Trophoblast cell (in vitro differentiated cells and primary cell): Measurements from ENCODE around the gene UPK2. TPM values are rescaled to one million over a fixed set of nuclear protein-coding genes. Genes with fewer than 3 reads are reported as not detected.

Experiments used
- DNase-seq, 2 donors: peaks; one replicate each; pipeline ENCODE4 v3.0.0-alpha.2; 2016
- H2AFZ ChIP-seq: 2 replicates; pipeline ENCODE4 v1.6.1; 2013; ENCODE audit warnings: low read length, moderate library complexity, mild to moderate bottlenecking; ENCODE audit not compliant: insufficient read depth, poor library complexity
- H2AK5ac ChIP-seq: 2 replicates; pipeline ENCODE4 v1.6.1; 2013; ENCODE audit warnings: mild to moderate bottlenecking, low read length
- H2BK120ac ChIP-seq: 2 replicates; pipeline ENCODE4 v1.6.1; 2013; ENCODE audit warnings: low read length, mild to moderate bottlenecking, moderate library complexity; ENCODE audit not compliant: insufficient read depth, poor library complexity
- H2BK12ac ChIP-seq: 2 replicates; pipeline ENCODE4 v1.6.1; 2013; ENCODE audit warnings: mild to moderate bottlenecking, low read length, moderate library complexity
- H2BK5ac ChIP-seq: 2 replicates; pipeline ENCODE4 v1.6.1; 2013; ENCODE audit warnings: low read length, low read depth, moderate library complexity, mild to moderate bottlenecking; ENCODE audit not compliant: poor library complexity
- H3K14ac ChIP-seq: 2 replicates; pipeline ENCODE4 v1.6.1; 2013; ENCODE audit warnings: mild to moderate bottlenecking, low read length
- H3K18ac ChIP-seq: 2 replicates; pipeline ENCODE4 v1.6.1; 2013; ENCODE audit warnings: mild to moderate bottlenecking, low read length
- H3K23ac ChIP-seq: 2 replicates; pipeline ENCODE4 v1.6.1; 2013; ENCODE audit warnings: low read length
- H3K27ac ChIP-seq: 2 replicates; pipeline ENCODE4 v1.5.1; 2013; ENCODE audit warnings: low read depth, mild to moderate bottlenecking, inconsistent platforms, low read length, moderate library complexity
- H3K27me3 ChIP-seq: 2 replicates; pipeline ENCODE4 v1.6.1; 2013; ENCODE audit warnings: inconsistent platforms, mild to moderate bottlenecking, low read length, moderate library complexity; ENCODE audit not compliant: insufficient read depth
- H3K36me3 ChIP-seq, 2 experiments: 1 replicate in 1 of 2; 2 replicates in 1 of 2; pipeline ENCODE4 v1.6.1; 2013; ENCODE audit warnings: low read length in 2 of 2, mild to moderate bottlenecking in 2 of 2, moderate library complexity in 1 of 2; ENCODE audit not compliant: insufficient read depth in 2 of 2, control insufficient read depth in 1 of 2
- H3K4ac ChIP-seq: 2 replicates; pipeline ENCODE4 v1.6.1; 2013; ENCODE audit warnings: low read depth, mild to moderate bottlenecking, low read length, moderate library complexity
- H3K4me1 ChIP-seq, 2 experiments: 1 replicate in 1 of 2; 2 replicates in 1 of 2; pipeline ENCODE4 v1.6.1; 2013; ENCODE audit warnings: low read length in 2 of 2, mild to moderate bottlenecking in 2 of 2, moderate library complexity in 1 of 2; ENCODE audit not compliant: insufficient read depth in 2 of 2, control insufficient read depth in 1 of 2
- H3K4me2 ChIP-seq: 2 replicates; pipeline ENCODE4 v1.6.1; 2013; ENCODE audit warnings: inconsistent platforms, mild to moderate bottlenecking, low read length, moderate library complexity
- H3K4me3 ChIP-seq: 2 replicates; pipeline ENCODE4 v1.5.1; 2013; ENCODE audit warnings: mild to moderate bottlenecking, low read depth, low read length, inconsistent platforms
- H3K79me1 ChIP-seq: one replicate; pipeline ENCODE4 v1.6.1; 2013; ENCODE audit warnings: low read length
- H3K79me2 ChIP-seq: 2 replicates; pipeline ENCODE4 v1.6.1; 2013; ENCODE audit warnings: low read length, mild to moderate bottlenecking; ENCODE audit not compliant: control insufficient read depth, insufficient read depth, poor library complexity
- H3K9ac ChIP-seq: 2 replicates; pipeline ENCODE4 v1.6.1; 2013; ENCODE audit warnings: mild to moderate bottlenecking, low read length
- H3K9me3 ChIP-seq: 2 replicates; pipeline ENCODE4 v1.6.1; 2013; ENCODE audit warnings: low read depth, mild to moderate bottlenecking, control low read depth, inconsistent platforms, low read length; ENCODE audit not compliant: insufficient read depth
- H4K12ac ChIP-seq: 2 replicates; pipeline ENCODE4 v1.6.1; 2013; ENCODE audit warnings: low read depth, mild to moderate bottlenecking, low read length, moderate library complexity
- H4K8ac ChIP-seq: 2 replicates; pipeline ENCODE4 v1.6.1; 2013; ENCODE audit warnings: low read depth, mild to moderate bottlenecking, low read length, moderate library complexity
- H4K91ac ChIP-seq: one replicate; pipeline ENCODE4 v1.6.1; 2013; ENCODE audit warnings: low read depth, mild to moderate bottlenecking, low read length, moderate library complexity
- WGBS: extraction: QIAGEN DNeasy Blood & Tissue Kit; methylation state at CpG from one replicate; pipeline ENCODE4 v1.1.7; 2013; ENCODE audit warnings: missing lambda C conversion rate; ENCODE audit not compliant: insufficient read length, insufficient coverage; ENCODE audit errors: extremely low coverage; 5-methylcytosine and 5-hydroxymethylcytosine counted together
- polyA plus RNA-seq: library from polyadenylated mRNA; stranded (reverse); fragments of 200-250 nt; gene quantifications from 2 replicates; pipeline ENCODE4 v1.2.3, GENCODE V29; 2013

UPK2 gene
- 2.8 and 3.2 TPM in 2 replicates for polyA plus RNA-seq

DNA sequence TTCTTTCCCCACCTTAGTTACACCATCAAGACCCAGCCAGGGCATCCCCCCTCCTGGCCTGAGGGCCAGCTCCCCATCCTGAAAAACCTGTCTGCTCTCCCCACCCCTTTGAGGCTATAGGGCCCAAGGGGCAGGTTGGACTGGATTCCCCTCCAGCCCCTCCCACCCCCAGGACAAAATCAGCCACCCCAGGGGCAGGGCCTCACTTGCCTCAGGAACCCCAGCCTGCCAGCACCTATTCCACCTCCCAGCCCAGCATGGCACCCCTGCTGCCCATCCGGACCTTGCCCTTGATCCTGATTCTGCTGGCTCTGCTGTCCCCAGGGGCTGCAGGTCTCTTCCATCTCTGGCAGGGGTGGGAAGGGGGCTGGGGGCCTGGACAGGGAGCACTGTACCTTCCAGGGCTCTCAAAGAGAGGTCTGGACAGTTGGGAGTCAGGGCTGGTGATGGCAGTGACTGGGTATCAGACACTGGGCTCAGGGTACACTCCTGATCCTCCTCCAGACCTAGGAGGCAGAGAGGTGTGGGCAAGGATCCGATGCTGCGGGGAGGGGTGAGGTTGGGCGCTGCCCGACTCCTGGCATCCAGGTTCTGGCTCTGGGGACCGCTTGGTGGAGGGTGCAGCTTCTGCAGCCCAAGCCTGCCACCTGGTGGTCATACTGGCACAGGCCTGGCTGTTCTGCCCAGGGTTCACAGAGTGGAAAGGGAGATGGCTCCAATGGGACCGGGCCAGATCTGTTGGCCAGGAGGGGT is at the start of gene UPK2:
UPK2 (plus strand) TSS at position 205 of the 753 bp plus-strand sequence; CDS start at position 258, 53 bp downstream.
- Histone ChIP-seq H3K23ac (no peak within 1 kb of the TSS), H3K27me3 (no peaks in the 10 kb centered on the region), H3K9me3 (no peaks in the 10 kb centered on the region), H3K36me3 (no peaks in the 10 kb centered on the region), H3K4me2 (no peak within 1 kb of the TSS), H3K79me2 (no peaks in the 10 kb centered on the region), H2BK5ac (no peak within 1 kb of the TSS), H3K79me1 (no peaks in the 10 kb centered on the region), H3K4me1 (peaks cover 0 to 7% of the 10 kb centered on the region in 2 experiments), H2BK120ac (no peak within 1 kb of the TSS), H3K27ac (no peak within 1 kb of the TSS), H3K9ac (no peak within 1 kb of the TSS), H3K18ac (no peak within 1 kb of the TSS), H4K91ac (no peak within 1 kb of the TSS), H2BK12ac (no peak within 1 kb of the TSS), H3K4me3 (no peak within 1 kb of the TSS), H2AFZ (no peak within 1 kb of the TSS), H2AK5ac (no peak within 1 kb of the TSS), H3K4ac (no peak within 1 kb of the TSS), H4K12ac (no peak within 1 kb of the TSS), H3K14ac (no peak within 1 kb of the TSS), H4K8ac (no peak within 1 kb of the TSS)
- WGBS: no CpG with 5 or more reads among the region's 7 CpGs
- peak; percentile 81 to 91 for DNase-seq

DNA sequence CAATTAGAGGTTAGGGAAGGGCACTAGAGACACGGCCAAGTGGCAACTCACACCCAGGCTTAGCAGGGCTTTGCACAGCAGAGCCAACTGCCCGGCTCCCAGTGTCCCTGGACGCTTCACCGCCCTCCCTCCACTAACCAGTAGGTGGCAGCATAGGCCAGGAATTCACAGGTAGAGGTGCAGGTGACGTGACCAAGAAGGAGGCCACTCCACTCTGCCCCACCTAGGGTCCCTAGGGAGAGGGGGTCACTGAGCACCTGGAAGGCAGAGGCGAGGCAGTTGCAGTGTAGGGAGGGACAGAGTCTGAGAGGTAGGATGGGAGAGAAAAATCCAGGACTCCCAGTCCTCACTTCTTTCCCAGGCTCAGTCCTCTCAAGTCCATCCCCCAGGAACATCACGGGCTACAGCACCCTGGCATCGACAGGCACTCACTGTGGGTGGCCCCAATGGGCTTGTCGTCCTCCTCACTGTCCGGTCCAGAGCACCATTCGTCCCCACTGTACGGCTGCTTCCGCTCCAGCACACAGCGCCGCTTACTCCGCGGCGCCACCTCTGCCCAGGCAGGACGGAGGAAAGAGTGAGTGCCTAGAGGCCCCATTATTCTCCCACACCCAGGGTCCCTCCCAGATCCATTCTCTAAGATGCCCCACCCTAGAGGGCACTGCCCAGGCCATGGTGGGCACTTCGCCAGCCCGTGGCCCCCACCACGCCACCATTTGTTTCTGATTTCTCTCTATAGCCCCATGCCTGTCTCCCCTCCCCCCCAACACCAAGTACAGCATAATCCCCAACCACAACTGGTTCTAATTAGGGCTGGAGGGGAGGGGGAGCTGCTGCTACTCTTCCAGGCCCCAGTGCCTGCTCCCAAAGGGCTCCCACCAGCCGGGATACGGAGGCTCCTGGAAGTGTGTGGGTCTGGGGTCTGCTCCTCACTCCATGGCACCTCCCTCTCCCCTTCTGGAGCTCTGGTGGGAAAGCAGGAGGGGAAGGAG is 48.8 kb upstream of the UPK2 start:
- Histone ChIP-seq H3K4ac (peak overlapping the region; percentile 30), H3K27ac (no peak overlapping the region), H4K91ac (no peak overlapping the region), H3K4me1 (peaks cover 34 to 42% of the 10 kb centered on the region in 2 experiments), H2BK12ac (no peak overlapping the region), H3K14ac (no peak overlapping the region), H3K4me2 (no peak overlapping the region), H3K9ac (no peak overlapping the region), H2AK5ac (no peak overlapping the region), H4K8ac (no peak overlapping the region), H3K9me3 (no peaks in the 10 kb centered on the region), H3K18ac (no peak overlapping the region), H3K4me3 (no peak overlapping the region), H3K27me3 (no peaks in the 10 kb centered on the region), H3K36me3 (peaks cover 48 to 50% of the 10 kb centered on the region in 2 experiments), H3K79me1 (peaks cover 32% of the 10 kb centered on the region), H3K79me2 (peaks cover 32% of the 10 kb centered on the region), H2BK5ac (no peak overlapping the region), H2BK120ac (no peak overlapping the region), H3K23ac (no peak overlapping the region), H4K12ac (no peak overlapping the region), H2AFZ (no peak overlapping the region)
- DNase-seq: peak; percentile 74 to 91
- WGBS: no CpG with 5 or more reads among the region's 24 CpGs

DNA sequence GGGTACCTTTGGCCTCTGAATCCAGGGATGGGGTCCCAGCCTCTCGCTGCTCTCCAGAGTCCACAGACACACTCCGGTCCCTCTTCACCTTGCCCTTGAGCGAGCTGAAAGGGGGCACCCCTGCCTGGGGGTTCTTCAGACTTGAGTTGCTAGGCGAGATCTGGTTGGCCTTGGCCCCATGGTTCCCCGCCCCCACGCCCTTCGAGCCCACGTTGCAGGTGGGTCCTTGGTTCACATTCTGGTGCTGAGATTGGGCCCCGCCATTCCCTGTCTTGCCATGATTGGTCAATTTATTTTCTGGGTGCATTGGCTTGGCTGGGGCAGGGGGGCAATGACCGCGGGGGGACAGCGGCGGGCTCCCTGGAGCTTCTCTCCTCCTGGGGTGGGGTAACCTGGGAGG is 47.8 kb upstream of the UPK2 start:
- Histone ChIP-seq H3K23ac (no peak overlapping the region), H4K8ac (no peak overlapping the region), H3K27ac (peak overlapping the region; percentile 41), H4K12ac (no peak overlapping the region), H3K4me1 (peaks cover 42 to 51% of the 10 kb centered on the region in 2 experiments), H3K14ac (no peak overlapping the region), H3K18ac (peak overlapping the region; percentile 30), H4K91ac (peak overlapping the region; percentile 30), H3K9ac (no peak overlapping the region), H3K4me3 (no peak overlapping the region), H2BK12ac (peak overlapping the region; percentile 9), H3K4ac (peak overlapping the region; percentile 66), H2BK120ac (peak overlapping the region; percentile 23), H2AFZ (no peak overlapping the region), H3K36me3 (peaks cover 39 to 41% of the 10 kb centered on the region in 2 experiments), H3K79me2 (peaks cover 37% of the 10 kb centered on the region), H3K27me3 (no peaks in the 10 kb centered on the region), H3K79me1 (peaks cover 41% of the 10 kb centered on the region), H3K4me2 (no peak overlapping the region), H2BK5ac (no peak overlapping the region), H3K9me3 (no peaks in the 10 kb centered on the region), H2AK5ac (peak overlapping the region; percentile 16)
- DNase-seq: no peak
- no CpG with 5 or more reads among the region's 13 CpGs for WGBS

DNA sequence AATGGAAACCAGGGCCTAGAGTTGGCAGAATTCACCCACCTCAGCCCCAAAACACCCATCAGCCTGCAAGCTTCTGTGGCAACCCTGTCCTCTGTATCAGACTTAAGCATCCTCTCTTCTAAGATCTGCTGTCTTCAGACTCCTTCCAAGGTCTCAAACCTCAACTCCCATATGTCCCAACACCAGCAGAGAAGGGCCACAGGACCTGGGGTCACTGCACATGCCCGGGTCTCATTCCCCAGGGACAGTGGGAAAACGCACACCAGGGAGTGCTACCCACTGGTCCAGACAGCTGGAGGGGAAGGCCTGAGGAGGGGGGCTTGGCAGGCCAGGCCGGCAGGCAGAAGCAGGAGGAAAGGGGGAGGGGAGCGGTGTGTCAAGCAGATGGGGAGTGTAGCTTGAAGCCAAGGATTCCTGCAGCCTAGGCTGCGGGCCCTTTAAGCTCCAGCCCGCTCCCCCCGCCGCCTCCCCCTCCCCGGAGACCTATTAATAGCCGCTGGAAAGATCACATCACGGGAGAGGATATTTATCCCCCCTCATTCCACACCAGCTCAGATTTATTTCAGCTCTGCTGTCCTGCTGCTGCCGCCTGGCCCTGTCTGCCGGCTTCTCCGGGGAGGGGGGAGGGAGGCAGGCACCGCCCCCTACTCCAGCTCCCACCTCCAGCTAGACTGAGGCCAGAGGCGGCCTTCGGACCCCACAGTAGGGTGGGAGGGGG is 47.0 kb upstream of the UPK2 start:
- Histone ChIP-seq H2BK5ac (peak overlapping the region; percentile 88), H3K9me3 (no peaks in the 10 kb centered on the region), H3K27me3 (no peaks in the 10 kb centered on the region), H3K27ac (peak overlapping the region; percentile 97), H4K8ac (peak overlapping the region; percentile 75), H2BK12ac (peak overlapping the region; percentile 95), H2BK120ac (peak overlapping the region; percentile 92), H4K12ac (peak overlapping the region; percentile 47), H3K4me1 (peaks cover 49 to 58% of the 10 kb centered on the region in 2 experiments), H3K4me3 (no peak overlapping the region), H3K79me2 (peaks cover 40% of the 10 kb centered on the region), H3K4ac (peak overlapping the region; percentile 87), H3K18ac (peak overlapping the region; percentile 87), H3K36me3 (peaks cover 34 to 37% of the 10 kb centered on the region in 2 experiments), H3K14ac (peak overlapping the region; percentile 90), H3K23ac (no peak overlapping the region), H2AFZ (no peak overlapping the region), H2AK5ac (peak overlapping the region; percentile 74), H3K79me1 (peaks cover 48% of the 10 kb centered on the region), H3K4me2 (peak overlapping the region; percentile 57), H4K91ac (peak overlapping the region; percentile 98), H3K9ac (peak overlapping the region; percentile 16)
- no CpG with 5 or more reads among the region's 17 CpGs for WGBS
- no peak for DNase-seq
